ENCODE results near the gene BECN2.

DNA sequence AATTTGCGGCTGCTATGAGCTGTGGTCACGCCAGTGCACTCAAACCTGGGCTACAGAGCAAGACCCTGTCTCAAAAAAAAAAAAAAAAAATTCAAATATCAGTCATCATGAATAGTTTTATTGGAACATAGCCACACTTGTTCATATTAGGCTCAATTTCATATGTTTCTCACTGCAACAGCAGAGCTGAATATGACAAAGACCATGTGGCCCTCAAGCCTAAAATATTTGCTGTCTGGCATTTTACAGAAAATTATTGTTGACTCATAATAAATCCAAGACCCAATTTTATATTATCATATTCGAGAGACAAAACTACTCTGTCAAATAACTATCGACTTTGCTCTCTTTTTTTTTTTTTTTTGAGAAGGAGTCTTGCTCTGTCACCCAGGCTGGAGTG lies 11.0 kb downstream of the BECN2 start:
- TF ChIP-seq, protein P1, sequence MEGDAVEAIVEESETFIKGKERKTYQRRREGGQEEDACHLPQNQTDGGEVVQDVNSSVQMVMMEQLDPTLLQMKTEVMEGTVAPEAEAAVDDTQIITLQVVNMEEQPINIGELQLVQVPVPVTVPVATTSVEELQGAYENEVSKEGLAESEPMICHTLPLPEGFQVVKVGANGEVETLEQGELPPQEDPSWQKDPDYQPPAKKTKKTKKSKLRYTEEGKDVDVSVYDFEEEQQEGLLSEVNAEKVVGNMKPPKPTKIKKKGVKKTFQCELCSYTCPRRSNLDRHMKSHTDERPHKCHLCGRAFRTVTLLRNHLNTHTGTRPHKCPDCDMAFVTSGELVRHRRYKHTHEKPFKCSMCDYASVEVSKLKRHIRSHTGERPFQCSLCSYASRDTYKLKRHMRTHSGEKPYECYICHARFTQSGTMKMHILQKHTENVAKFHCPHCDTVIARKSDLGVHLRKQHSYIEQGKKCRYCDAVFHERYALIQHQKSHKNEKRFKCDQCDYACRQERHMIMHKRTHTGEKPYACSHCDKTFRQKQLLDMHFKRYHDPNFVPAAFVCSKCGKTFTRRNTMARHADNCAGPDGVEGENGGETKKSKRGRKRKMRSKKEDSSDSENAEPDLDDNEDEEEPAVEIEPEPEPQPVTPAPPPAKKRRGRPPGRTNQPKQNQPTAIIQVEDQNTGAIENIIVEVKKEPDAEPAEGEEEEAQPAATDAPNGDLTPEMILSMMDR (IDR thresholded peaks at IDR 0.05), result no peak
- TF ChIP-seq POLR2A (IDR thresholded peaks at IDR 0.05), result no peak

Data from esophagus squamous epithelium (tissue), 4 donors.